ENCODE measurements around the gene RRAGD. TPM values are rescaled to one million over a fixed set of nuclear protein-coding genes. Genes with fewer than 3 reads are reported as not detected.

RRAGD gene
- total and polyA plus RNA-seq, 2 of the 13 experiments (the other 11 are each of a cell fraction or from before 2014, with no cell fraction given) = 0.35 to 0.53 TPM

DNA sequence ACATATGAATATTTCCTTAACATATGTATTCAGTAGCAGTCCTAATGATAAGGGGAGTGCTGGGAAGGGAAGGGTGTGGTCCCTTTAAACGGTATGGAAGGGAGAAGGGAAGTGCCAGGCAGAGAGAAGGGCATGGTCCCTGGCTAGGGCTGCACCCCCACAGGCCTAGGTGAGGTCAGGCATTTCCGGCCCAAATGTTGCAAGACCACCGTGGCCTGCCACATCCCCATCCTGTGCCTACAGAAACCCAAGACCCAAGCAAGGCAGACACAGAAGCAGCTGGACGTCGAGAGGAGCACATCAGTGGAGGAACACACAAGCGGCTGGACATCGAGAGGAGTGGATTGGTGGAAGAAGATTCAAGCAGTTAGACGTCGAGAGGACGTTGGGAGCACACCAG is 5.9 kb downstream of the RRAGD start:
- intact Hi-C loops (cut with micrococcal nuclease; ENCODE audit: unreplicated experiment) (no loop called here), in situ Hi-C loops (cut with HindIII; ENCODE audit: extremely low pct_ligation_motif_present, low pct_unique_long_range_greater_than_20kb) (no loop called here)
- no peak for ATAC-seq
- POLR2A ChIA-PET = no interaction called here
- Histone ChIP-seq H3K4me2 (ENCODE audit: low read depth, low read length) (no peak overlapping the region), H3K9ac (ENCODE audit: insufficient read depth, low read depth, low read length) (no peak overlapping the region), H3K4me1 (ENCODE audit: insufficient read depth, low read length) (no peaks in the 10 kb centered on the region), H3K27me3 (ENCODE audit: control insufficient read depth in 1 of 2, insufficient read depth in 2 of 2, low read length in 2 of 2) (peaks cover 0 to 32% of the 10 kb centered on the region in 2 experiments; a peak in 3 of 5 replicates), H3K27ac (ENCODE audit: extremely low read length, insufficient read depth, low read length) (no peak overlapping the region), H3K4me3 (replicated peaks in 1 of 3; ENCODE audit: insufficient read depth in 1 of 3, low read depth in 2 of 3, low read length in 3 of 3) (no peak overlapping the region), H2AFZ (ENCODE audit: low read length) (no peak overlapping the region), H4K20me1 (ENCODE audit: insufficient read depth, low read length) (no peaks in the 10 kb centered on the region), H3K79me2 (ENCODE audit: insufficient read depth, low read length) (no peaks in the 10 kb centered on the region), H3K9me3 (ENCODE audit: low read length) (no peaks in the 10 kb centered on the region), H3K36me3 (replicated peaks in 1 of 2; ENCODE audit: control insufficient read depth in 1 of 2, insufficient read depth in 2 of 2, low read length in 2 of 2) (no peaks in the 10 kb centered on the region)
- no peak for TF ChIP-seq SSRP1 (CRISPR knock-in tag; IDR thresholded peaks at IDR 0.05)
- no peak for TF ChIP-seq SPEN (CRISPR knock-in tag; IDR thresholded peaks at IDR 0.05; ENCODE audit: low read depth)
- no peak for TF ChIP-seq TP53 (CRISPR knock-in tag; conservative IDR thresholded peaks at IDR 0.05)
- no peak for TF ChIP-seq KLF16 (CRISPR knock-in tag; IDR thresholded peaks at IDR 0.05)
- TF ChIP-seq, protein P1, sequence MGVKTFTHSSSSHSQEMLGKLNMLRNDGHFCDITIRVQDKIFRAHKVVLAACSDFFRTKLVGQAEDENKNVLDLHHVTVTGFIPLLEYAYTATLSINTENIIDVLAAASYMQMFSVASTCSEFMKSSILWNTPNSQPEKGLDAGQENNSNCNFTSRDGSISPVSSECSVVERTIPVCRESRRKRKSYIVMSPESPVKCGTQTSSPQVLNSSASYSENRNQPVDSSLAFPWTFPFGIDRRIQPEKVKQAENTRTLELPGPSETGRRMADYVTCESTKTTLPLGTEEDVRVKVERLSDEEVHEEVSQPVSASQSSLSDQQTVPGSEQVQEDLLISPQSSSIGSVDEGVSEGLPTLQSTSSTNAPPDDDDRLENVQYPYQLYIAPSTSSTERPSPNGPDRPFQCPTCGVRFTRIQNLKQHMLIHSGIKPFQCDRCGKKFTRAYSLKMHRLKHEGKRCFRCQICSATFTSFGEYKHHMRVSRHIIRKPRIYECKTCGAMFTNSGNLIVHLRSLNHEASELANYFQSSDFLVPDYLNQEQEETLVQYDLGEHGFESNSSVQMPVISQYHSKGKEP (CRISPR knock-in tag; IDR thresholded peaks at IDR 0.05) = no peak
- TF ChIP-seq CEBPG (CRISPR knock-in tag; IDR thresholded peaks at IDR 0.05) = no peak
- no peak for TF ChIP-seq ZFY (CRISPR knock-in tag; IDR thresholded peaks at IDR 0.05)
- no peak for TF ChIP-seq HOXA7 (CRISPR knock-in tag; IDR thresholded peaks at IDR 0.05)
- no peak for TF ChIP-seq ZNF30 (CRISPR knock-in tag; IDR thresholded peaks at IDR 0.05)
- TF ChIP-seq ZSCAN30 (CRISPR knock-in tag; IDR thresholded peaks at IDR 0.05) = no peak
- TF ChIP-seq, protein P2, sequence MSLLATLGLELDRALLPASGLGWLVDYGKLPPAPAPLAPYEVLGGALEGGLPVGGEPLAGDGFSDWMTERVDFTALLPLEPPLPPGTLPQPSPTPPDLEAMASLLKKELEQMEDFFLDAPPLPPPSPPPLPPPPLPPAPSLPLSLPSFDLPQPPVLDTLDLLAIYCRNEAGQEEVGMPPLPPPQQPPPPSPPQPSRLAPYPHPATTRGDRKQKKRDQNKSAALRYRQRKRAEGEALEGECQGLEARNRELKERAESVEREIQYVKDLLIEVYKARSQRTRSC (CRISPR knock-in tag; IDR thresholded peaks at IDR 0.05; ENCODE audit: low read depth) = no peak
- TF ChIP-seq, protein P3, sequence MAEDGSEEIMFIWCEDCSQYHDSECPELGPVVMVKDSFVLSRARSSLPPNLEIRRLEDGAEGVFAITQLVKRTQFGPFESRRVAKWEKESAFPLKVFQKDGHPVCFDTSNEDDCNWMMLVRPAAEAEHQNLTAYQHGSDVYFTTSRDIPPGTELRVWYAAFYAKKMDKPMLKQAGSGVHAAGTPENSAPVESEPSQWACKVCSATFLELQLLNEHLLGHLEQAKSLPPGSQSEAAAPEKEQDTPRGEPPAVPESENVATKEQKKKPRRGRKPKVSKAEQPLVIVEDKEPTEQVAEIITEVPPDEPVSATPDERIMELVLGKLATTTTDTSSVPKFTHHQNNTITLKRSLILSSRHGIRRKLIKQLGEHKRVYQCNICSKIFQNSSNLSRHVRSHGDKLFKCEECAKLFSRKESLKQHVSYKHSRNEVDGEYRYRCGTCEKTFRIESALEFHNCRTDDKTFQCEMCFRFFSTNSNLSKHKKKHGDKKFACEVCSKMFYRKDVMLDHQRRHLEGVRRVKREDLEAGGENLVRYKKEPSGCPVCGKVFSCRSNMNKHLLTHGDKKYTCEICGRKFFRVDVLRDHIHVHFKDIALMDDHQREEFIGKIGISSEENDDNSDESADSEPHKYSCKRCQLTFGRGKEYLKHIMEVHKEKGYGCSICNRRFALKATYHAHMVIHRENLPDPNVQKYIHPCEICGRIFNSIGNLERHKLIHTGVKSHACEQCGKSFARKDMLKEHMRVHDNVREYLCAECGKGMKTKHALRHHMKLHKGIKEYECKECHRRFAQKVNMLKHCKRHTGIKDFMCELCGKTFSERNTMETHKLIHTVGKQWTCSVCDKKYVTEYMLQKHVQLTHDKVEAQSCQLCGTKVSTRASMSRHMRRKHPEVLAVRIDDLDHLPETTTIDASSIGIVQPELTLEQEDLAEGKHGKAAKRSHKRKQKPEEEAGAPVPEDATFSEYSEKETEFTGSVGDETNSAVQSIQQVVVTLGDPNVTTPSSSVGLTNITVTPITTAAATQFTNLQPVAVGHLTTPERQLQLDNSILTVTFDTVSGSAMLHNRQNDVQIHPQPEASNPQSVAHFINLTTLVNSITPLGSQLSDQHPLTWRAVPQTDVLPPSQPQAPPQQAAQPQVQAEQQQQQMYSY (CRISPR knock-in tag; IDR thresholded peaks at IDR 0.05) = no peak
- TF ChIP-seq THAP11 (CRISPR knock-in tag; IDR thresholded peaks at IDR 0.05) = no peak
- TF ChIP-seq, protein P4, sequence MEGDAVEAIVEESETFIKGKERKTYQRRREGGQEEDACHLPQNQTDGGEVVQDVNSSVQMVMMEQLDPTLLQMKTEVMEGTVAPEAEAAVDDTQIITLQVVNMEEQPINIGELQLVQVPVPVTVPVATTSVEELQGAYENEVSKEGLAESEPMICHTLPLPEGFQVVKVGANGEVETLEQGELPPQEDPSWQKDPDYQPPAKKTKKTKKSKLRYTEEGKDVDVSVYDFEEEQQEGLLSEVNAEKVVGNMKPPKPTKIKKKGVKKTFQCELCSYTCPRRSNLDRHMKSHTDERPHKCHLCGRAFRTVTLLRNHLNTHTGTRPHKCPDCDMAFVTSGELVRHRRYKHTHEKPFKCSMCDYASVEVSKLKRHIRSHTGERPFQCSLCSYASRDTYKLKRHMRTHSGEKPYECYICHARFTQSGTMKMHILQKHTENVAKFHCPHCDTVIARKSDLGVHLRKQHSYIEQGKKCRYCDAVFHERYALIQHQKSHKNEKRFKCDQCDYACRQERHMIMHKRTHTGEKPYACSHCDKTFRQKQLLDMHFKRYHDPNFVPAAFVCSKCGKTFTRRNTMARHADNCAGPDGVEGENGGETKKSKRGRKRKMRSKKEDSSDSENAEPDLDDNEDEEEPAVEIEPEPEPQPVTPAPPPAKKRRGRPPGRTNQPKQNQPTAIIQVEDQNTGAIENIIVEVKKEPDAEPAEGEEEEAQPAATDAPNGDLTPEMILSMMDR (CRISPR knock-in tag; IDR thresholded peaks at IDR 0.05) = no peak
- TF ChIP-seq KLF12 (CRISPR knock-in tag; IDR thresholded peaks at IDR 0.05; ENCODE audit: borderline replicate concordance) = no peak
- TF ChIP-seq CREB3 (CRISPR knock-in tag; IDR thresholded peaks at IDR 0.05) = no peak
- TF ChIP-seq CAMTA2 (CRISPR knock-in tag; IDR thresholded peaks at IDR 0.05; ENCODE audit: borderline replicate concordance) = no peak
- no peak for DNase-seq (ENCODE audit: low spot score)
- no TSS peak for BruUV-seq (replicated peaks)
- CTCF ChIA-PET (ENCODE audit: low intra/inter-chr PET ratio, low total read pairs) = no interaction called here
- no peak for FAIRE-seq
- 39% methylated on average over 10 of the region's 10 CpGs for WGBS (ENCODE audit: low lambda C conversion rate)

Data from HepG2 (cell line).